Measurements from ENCODE around the gene KRT31.
"Not testable (repeated sequence)": the region's sequence is repeated elsewhere in the genome, so short reads cannot be mapped to it uniquely, and the experiment has no call there.

The KRT31 gene

DNA sequence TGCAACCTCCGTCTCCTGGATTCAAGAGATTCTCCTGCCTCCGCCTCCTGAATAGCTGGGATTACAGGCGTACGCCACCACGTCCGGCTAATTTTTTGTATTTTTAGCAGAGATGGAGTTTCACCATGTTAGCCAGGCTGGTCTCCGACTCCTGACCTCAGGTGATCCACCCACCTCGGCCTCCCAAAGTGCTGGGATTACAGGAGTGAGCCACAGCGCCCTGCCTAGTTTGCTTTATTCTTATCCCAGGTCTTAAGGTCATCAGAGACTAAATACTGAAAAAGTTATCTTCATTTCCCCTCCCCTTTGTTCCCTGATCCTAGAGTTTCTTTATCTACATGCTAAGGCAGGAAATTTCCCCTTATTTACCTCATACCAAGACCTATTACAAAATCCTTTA, 33.0 kb upstream of the KRT31 start:
- not testable (repeated sequence) for H3K9ac ChIP-seq (ENCODE audit: low read length); H3K4me1 ChIP-seq (ENCODE audit: control insufficient read depth, low read depth, low read length); H3K9me3 ChIP-seq (ENCODE audit: control insufficient read depth, low read depth, low read length); H3K27me3 ChIP-seq (ENCODE audit: control insufficient read depth, insufficient read depth, low read length); H3K36me3 ChIP-seq (ENCODE audit: control insufficient read depth, low read depth, low read length); H3K27ac ChIP-seq (ENCODE audit: low read length); H3K4me3 ChIP-seq (ENCODE audit: low read length)

GRCh38 chr17:41429667-41430066, 32.3 kb upstream of the KRT31 start:
- no peaks in the 10 kb centered on the region for H3K36me3 ChIP-seq (ENCODE audit: control insufficient read depth, low read depth, low read length)
- H3K4me1 ChIP-seq (ENCODE audit: control insufficient read depth, low read depth, low read length) = peaks cover 7% of the 10 kb centered on the region
- no peak overlapping the region for H3K9ac ChIP-seq (ENCODE audit: low read length)
- H3K27me3 ChIP-seq (ENCODE audit: control insufficient read depth, insufficient read depth, low read length) = no peaks in the 10 kb centered on the region
- no peaks in the 10 kb centered on the region for H3K9me3 ChIP-seq (ENCODE audit: control insufficient read depth, low read depth, low read length)
- H3K27ac ChIP-seq (ENCODE audit: low read length) = no peak overlapping the region
- no peak overlapping the region for H3K4me3 ChIP-seq (ENCODE audit: low read length)

- peaks cover 7% of the 10 kb centered on the region for H3K4me1 ChIP-seq (ENCODE audit: control insufficient read depth, low read depth, low read length)
- no peaks in the 10 kb centered on the region for H3K9me3 ChIP-seq (ENCODE audit: control insufficient read depth, low read depth, low read length)
- no peak overlapping the region for H3K9ac ChIP-seq (ENCODE audit: low read length)
- no peak overlapping the region for H3K27ac ChIP-seq (ENCODE audit: low read length)
- no peaks in the 10 kb centered on the region for H3K36me3 ChIP-seq (ENCODE audit: control insufficient read depth, low read depth, low read length)
- H3K27me3 ChIP-seq (ENCODE audit: control insufficient read depth, insufficient read depth, low read length) = no peaks in the 10 kb centered on the region
- no peak overlapping the region for H3K4me3 ChIP-seq (ENCODE audit: low read length)
These were observed 31.3 kb upstream of the KRT31 start for GRCh38 chr17:41428591-41429291.

- no peak within 1 kb of the TSS for H3K9ac ChIP-seq (ENCODE audit: low read length)
- no peaks in the 10 kb centered on the region for H3K36me3 ChIP-seq (ENCODE audit: control insufficient read depth, low read depth, low read length)
- no peaks in the 10 kb centered on the region for H3K27me3 ChIP-seq (ENCODE audit: control insufficient read depth, insufficient read depth, low read length)
- H3K4me1 ChIP-seq (ENCODE audit: control insufficient read depth, low read depth, low read length) = peaks cover 7% of the 10 kb centered on the region
- H3K9me3 ChIP-seq (ENCODE audit: control insufficient read depth, low read depth, low read length) = no peaks in the 10 kb centered on the region
- no peak within 1 kb of the TSS for H3K4me3 ChIP-seq (ENCODE audit: low read length)
- no peak within 1 kb of the TSS for H3K27ac ChIP-seq (ENCODE audit: low read length)
These were observed 26.8 kb upstream of the KRT31 start, which contains the start of gene KRT37 for GRCh38 chr17:41424111-41424635. Gene KRT37 (minus strand): TSS chr17:41424585. CDS start chr17:41424523, 62 bp downstream.

DNA sequence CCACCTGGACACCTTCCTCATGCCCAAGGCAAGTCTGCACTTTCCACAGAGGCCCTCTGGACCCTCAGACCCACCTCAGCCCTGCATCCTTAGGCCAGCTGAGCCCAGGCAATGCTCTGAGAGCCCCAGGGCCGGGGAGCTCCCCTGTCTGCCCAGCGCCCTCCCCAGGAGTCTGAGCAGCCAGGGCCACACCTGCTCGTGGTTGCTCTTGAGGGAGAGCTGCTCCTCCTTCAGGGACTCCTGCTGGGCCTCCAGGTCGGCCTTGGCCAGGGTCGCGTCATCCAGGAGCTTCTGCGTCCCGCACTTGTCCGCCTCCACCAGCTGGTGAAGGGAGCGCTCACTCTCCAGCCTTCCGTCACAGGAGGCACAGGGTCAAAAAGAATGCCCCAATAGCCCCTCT, 25.2 kb upstream of the KRT31 start:
- not testable (repeated sequence) for H3K9ac ChIP-seq (ENCODE audit: low read length); H3K9me3 ChIP-seq (ENCODE audit: control insufficient read depth, low read depth, low read length); H3K27ac ChIP-seq (ENCODE audit: low read length); H3K4me3 ChIP-seq (ENCODE audit: low read length); H3K36me3 ChIP-seq (ENCODE audit: control insufficient read depth, low read depth, low read length); H3K4me1 ChIP-seq (ENCODE audit: control insufficient read depth, low read depth, low read length); H3K27me3 ChIP-seq (ENCODE audit: control insufficient read depth, insufficient read depth, low read length)

DNA sequence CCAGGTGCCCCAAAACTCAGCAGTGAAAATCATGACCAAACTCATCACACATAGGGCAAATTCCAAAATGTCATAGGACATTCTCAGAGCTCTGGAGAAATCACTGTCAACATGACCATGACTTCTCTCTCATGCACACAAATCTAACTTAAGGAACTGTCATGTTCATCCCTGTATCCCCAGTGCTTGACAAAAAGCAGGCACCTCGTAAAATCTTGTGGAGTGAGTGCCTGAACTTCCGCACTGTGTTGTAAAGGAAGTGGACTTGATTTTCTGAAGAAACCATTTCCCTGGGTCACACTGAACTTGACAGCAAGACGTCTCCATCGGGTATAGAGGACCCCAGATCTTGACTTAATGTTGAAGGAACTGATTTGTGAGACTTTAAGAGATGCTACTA, 24.2 kb upstream of the KRT31 start:
- H3K27ac ChIP-seq (ENCODE audit: low read length) = no peak overlapping the region
- no peaks in the 10 kb centered on the region for H3K36me3 ChIP-seq (ENCODE audit: control insufficient read depth, low read depth, low read length)
- no peak overlapping the region for H3K4me3 ChIP-seq (ENCODE audit: low read length)
- H3K4me1 ChIP-seq (ENCODE audit: control insufficient read depth, low read depth, low read length) = no peaks in the 10 kb centered on the region
- H3K27me3 ChIP-seq (ENCODE audit: control insufficient read depth, insufficient read depth, low read length) = no peaks in the 10 kb centered on the region
- no peak overlapping the region for H3K9ac ChIP-seq (ENCODE audit: low read length)
- no peaks in the 10 kb centered on the region for H3K9me3 ChIP-seq (ENCODE audit: control insufficient read depth, low read depth, low read length)

GRCh38 chr17:41421116-41421515, 23.7 kb upstream of the KRT31 start:
- H3K4me3 ChIP-seq (ENCODE audit: low read length) = no peak overlapping the region

GRCh38 chr17:41420134-41420533, 22.7 kb upstream of the KRT31 start:
- H3K27ac ChIP-seq (ENCODE audit: low read length) = no peak overlapping the region

More at GRCh38 chr17:41421116-41421515, 23.7 kb upstream of the KRT31 start:
- Histone ChIP-seq H3K9ac (ENCODE audit: low read length) (no peak overlapping the region), H3K27ac (ENCODE audit: low read length) (no peak overlapping the region), H3K4me1 (ENCODE audit: control insufficient read depth, low read depth, low read length) (no peaks in the 10 kb centered on the region), H3K9me3 (ENCODE audit: control insufficient read depth, low read depth, low read length) (no peaks in the 10 kb centered on the region), H3K27me3 (ENCODE audit: control insufficient read depth, insufficient read depth, low read length) (no peaks in the 10 kb centered on the region), H3K36me3 (ENCODE audit: control insufficient read depth, low read depth, low read length) (no peaks in the 10 kb centered on the region)

DNA sequence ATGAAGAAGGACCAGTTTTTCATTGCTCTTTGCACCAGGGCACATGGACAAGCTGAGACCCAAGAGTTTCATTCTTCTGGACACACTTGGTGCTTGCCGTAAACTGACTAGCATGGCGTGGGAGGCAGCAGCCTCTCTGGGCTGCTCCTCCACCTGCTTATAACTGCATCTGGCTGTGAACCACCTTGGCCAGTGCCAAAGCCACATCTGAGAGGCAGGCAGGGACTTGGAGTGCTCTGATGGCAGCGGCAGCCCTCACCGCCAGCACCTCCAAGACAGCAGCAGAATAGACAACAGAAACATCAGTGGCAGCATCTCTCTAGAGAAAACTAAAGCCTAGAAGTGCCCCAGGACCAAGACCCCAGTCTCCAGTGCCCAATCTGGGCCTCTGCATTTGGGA, 22.3 kb upstream of the KRT31 start:
- no peaks in the 10 kb centered on the region for H3K4me1 ChIP-seq (ENCODE audit: control insufficient read depth, low read depth, low read length)
- H3K4me3 ChIP-seq (ENCODE audit: low read length) = no peak overlapping the region
- no peaks in the 10 kb centered on the region for H3K27me3 ChIP-seq (ENCODE audit: control insufficient read depth, insufficient read depth, low read length)
- H3K9ac ChIP-seq (ENCODE audit: low read length) = no peak overlapping the region
- H3K9me3 ChIP-seq (ENCODE audit: control insufficient read depth, low read depth, low read length) = no peaks in the 10 kb centered on the region
- no peak overlapping the region for H3K27ac ChIP-seq (ENCODE audit: low read length)
- no peaks in the 10 kb centered on the region for H3K36me3 ChIP-seq (ENCODE audit: control insufficient read depth, low read depth, low read length)

More at GRCh38 chr17:41420134-41420533, 22.7 kb upstream of the KRT31 start:
- no peaks in the 10 kb centered on the region for H3K4me1 ChIP-seq (ENCODE audit: control insufficient read depth, low read depth, low read length)
- H3K27me3 ChIP-seq (ENCODE audit: control insufficient read depth, insufficient read depth, low read length) = no peaks in the 10 kb centered on the region
- no peak overlapping the region for H3K4me3 ChIP-seq (ENCODE audit: low read length)
- no peaks in the 10 kb centered on the region for H3K9me3 ChIP-seq (ENCODE audit: control insufficient read depth, low read depth, low read length)
- no peaks in the 10 kb centered on the region for H3K36me3 ChIP-seq (ENCODE audit: control insufficient read depth, low read depth, low read length)
- no peak overlapping the region for H3K9ac ChIP-seq (ENCODE audit: low read length)

DNA sequence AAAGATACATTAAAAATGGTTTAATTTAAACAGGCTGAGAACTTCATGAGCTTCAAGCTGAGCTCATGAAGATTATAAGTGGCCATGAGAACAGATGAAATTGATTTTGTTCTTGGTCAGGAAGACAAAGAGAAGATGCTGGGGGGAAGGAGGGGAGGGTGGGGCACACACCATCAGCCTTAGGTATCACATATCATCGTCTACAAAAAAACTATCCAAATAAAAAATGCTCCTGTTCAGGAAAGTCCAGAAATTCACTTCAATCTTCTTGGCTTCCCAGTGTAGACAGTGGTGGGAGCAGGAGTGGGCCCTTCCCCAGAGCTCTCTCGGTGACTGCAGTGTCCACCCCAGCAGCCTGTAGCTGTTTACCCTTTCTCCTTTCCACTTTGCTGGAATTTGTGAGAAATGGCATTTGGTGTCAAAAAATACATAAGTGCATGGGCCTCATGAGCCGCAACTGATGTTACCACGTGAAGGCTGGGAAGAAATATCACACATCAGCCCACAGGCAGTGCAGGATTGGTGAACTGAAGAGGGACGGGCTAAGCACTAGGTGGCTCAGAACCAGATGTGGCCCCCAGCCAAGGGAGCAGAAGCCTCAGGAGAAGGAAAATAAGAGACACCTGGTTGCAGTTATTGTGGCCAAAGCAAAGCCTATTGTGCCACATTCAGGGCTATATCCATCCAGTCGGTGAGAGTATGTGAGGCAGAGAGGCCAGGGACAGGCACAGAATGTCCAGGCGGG, 20.9 kb upstream of the KRT31 start:
- Histone ChIP-seq H3K36me3 (ENCODE audit: control insufficient read depth, low read depth, low read length) (no peaks in the 10 kb centered on the region), H3K4me1 (ENCODE audit: control insufficient read depth, low read depth, low read length) (peaks cover 5% of the 10 kb centered on the region), H3K9ac (ENCODE audit: low read length) (no peak overlapping the region), H3K9me3 (ENCODE audit: control insufficient read depth, low read depth, low read length) (no peaks in the 10 kb centered on the region), H3K27me3 (ENCODE audit: control insufficient read depth, insufficient read depth, low read length) (no peaks in the 10 kb centered on the region), H3K27ac (ENCODE audit: low read length) (no peak overlapping the region), H3K4me3 (ENCODE audit: low read length) (no peak overlapping the region)

GRCh38 chr17:41417576-41418015, 20.2 kb upstream of the KRT31 start:
- no peak overlapping the region for H3K9ac ChIP-seq (ENCODE audit: low read length)
- no peak overlapping the region for H3K4me3 ChIP-seq (ENCODE audit: low read length)
- peaks cover 10% of the 10 kb centered on the region for H3K4me1 ChIP-seq (ENCODE audit: control insufficient read depth, low read depth, low read length)
- H3K9me3 ChIP-seq (ENCODE audit: control insufficient read depth, low read depth, low read length) = no peaks in the 10 kb centered on the region
- H3K36me3 ChIP-seq (ENCODE audit: control insufficient read depth, low read depth, low read length) = no peaks in the 10 kb centered on the region
- H3K27ac ChIP-seq (ENCODE audit: low read length) = no peak overlapping the region
- no peaks in the 10 kb centered on the region for H3K27me3 ChIP-seq (ENCODE audit: control insufficient read depth, insufficient read depth, low read length)

All from iPS-18a (cell line).